Lung (tissue), 12 donors: ENCODE measurements around the gene MECP2. TPM values are rescaled to one million over a fixed set of nuclear protein-coding genes. Genes with fewer than 3 reads are reported as not detected.

Experiments used
- ATAC-seq: fragments of 200-7000 bp; cut with Tn5 transposase; one replicate; pipeline ENCODE4 v1.9.1; 2020; ENCODE audit warnings: moderate number of reproducible peaks; ENCODE audit not compliant: insufficient read depth, low FRiP score
- DNase-seq, 3 donors: peaks; one replicate each; pipeline ENCODE4 v3.0.0-alpha.2; 2013 to 2017
- H3K27ac ChIP-seq, 2 donors: one replicate each; pipeline ENCODE4 v1.5.1; 2013; ENCODE audit warnings: mild to moderate bottlenecking in 2 of 2, moderate library complexity in 2 of 2, control low read depth in 1 of 2, inconsistent platforms in 1 of 2, low read depth in 1 of 2, low read length in 1 of 2
- H3K27me3 ChIP-seq, 3 donors: one replicate each; pipeline ENCODE4 v1.5.1; 2013; ENCODE audit warnings: low read length in 2 of 3; ENCODE audit not compliant: control insufficient read depth in 3 of 3, insufficient read depth in 3 of 3
- H3K36me3 ChIP-seq, 4 donors: one replicate each; pipeline ENCODE4 v1.5.1; 2013; ENCODE audit warnings: low read length in 4 of 4, mild to moderate bottlenecking in 1 of 4, moderate library complexity in 1 of 4; ENCODE audit not compliant: control insufficient read depth in 4 of 4, insufficient read depth in 4 of 4
- H3K4me1 ChIP-seq, 5 donors: one replicate each; pipeline ENCODE4 v1.5.1; 2013; ENCODE audit warnings: low read length in 5 of 5, mild to moderate bottlenecking in 2 of 5, moderate library complexity in 1 of 5; ENCODE audit not compliant: control insufficient read depth in 5 of 5, insufficient read depth in 5 of 5
- H3K4me3 ChIP-seq: one replicate; pipeline ENCODE4 v1.5.1; 2013; ENCODE audit warnings: mild to moderate bottlenecking, control low read depth, moderate library complexity
- H3K9ac ChIP-seq, 2 donors: one replicate each; pipeline ENCODE4 v1.5.1; 2013; ENCODE audit warnings: low read length in 2 of 2, control low read depth in 1 of 2; ENCODE audit not compliant: insufficient read depth in 1 of 2
- H3K9me3 ChIP-seq, 4 donors: one replicate each; pipeline ENCODE4 v1.5.1; 2013; ENCODE audit warnings: low read length in 3 of 4, mild to moderate bottlenecking in 1 of 4, moderate library complexity in 1 of 4; ENCODE audit not compliant: control insufficient read depth in 4 of 4, insufficient read depth in 3 of 4
- CTCF ChIP-seq: IDR thresholded peaks from 2 replicates; pipeline ENCODE4 v1.5.1; 2012; ENCODE audit warnings: mild to moderate bottlenecking; ENCODE audit errors: control extremely low read depth, extremely low read depth
- WGBS, 2 donors: extraction: QIAGEN DNeasy Blood & Tissue Kit; methylation state at CpG; one replicate each; pipeline ENCODE4 v1.1.7; 2013; 5-methylcytosine and 5-hydroxymethylcytosine counted together
- polyA plus RNA-seq, 2 donors: library from polyadenylated mRNA; stranded (reverse); fragments of 200-250 nt; gene quantifications; one replicate each; pipeline ENCODE4 v1.2.1, GENCODE V29; 2013
- total RNA-seq, 2 donors: library from RNA; depleted of rRNA in 1 of 2; stranded (reverse); fragments of >200 nt in 1 of 2; gene quantifications; one replicate each; pipeline ENCODE4 v1.2.1, GENCODE V29; 2014 to 2021
- donor health status: control.
- donor health status: control.
- donor health status: Bipolar disorder and iron deficiency.
- donor health status: healthy.
- donor health status: DM: yes; HTN: yes; CAD: no.

Gene MECP2
- total and polyA plus RNA-seq, 4 donors: 20.4 to 62.9 (median 38.9) TPM

- no peaks in the 10 kb centered on the region for H3K4me1 ChIP-seq
- H3K4me3 ChIP-seq: no peak overlapping the region
- peaks cover 0 to 3% (median 2%) of the 10 kb centered on the region in 3 donors for H3K27me3 ChIP-seq
- peaks cover 0 to 21% (median 9%) of the 10 kb centered on the region in 4 donors for H3K36me3 ChIP-seq
- no peaks in the 10 kb centered on the region for H3K9me3 ChIP-seq
- no peak for ATAC-seq
- 91 to 92% methylated on average over 25 to 29 of the region's 29 CpGs for WGBS, 2 donors
- H3K9ac ChIP-seq: no peak overlapping the region
- no peak for TF ChIP-seq CTCF
- no peak for DNase-seq
- H3K27ac ChIP-seq: no peak overlapping the region
These were observed 66.7 kb downstream of the MECP2 start for GRCh38 chrX:154030715-154031305.

GRCh38 chrX:154030266-154030665 is 67.3 kb downstream of the MECP2 start:
- Histone ChIP-seq H3K27me3 (peaks cover 0 to 3% (median 2%) of the 10 kb centered on the region in 3 donors), H3K9me3 (no peaks in the 10 kb centered on the region), H3K4me1 (no peaks in the 10 kb centered on the region), H3K27ac (no peak overlapping the region), H3K9ac (no peak overlapping the region), H3K36me3 (peaks cover 0 to 21% (median 9%) of the 10 kb centered on the region in 4 donors), H3K4me3 (no peak overlapping the region)
- TF ChIP-seq CTCF: no peak
- 84 to 99% methylated on average over 12 to 20 of the region's 20 CpGs for WGBS, 2 donors
- DNase-seq (no peak), ATAC-seq (no peak)

GRCh38 chrX:154029439-154029838 is 68.1 kb downstream of the MECP2 start:
- TF ChIP-seq CTCF: no peak
- no peak overlapping the region for H3K9ac ChIP-seq
- H3K4me3 ChIP-seq: no peak overlapping the region
- H3K36me3 ChIP-seq: peaks cover 0 to 21% (median 9%) of the 10 kb centered on the region in 4 donors
- H3K9me3 ChIP-seq: no peaks in the 10 kb centered on the region
- ATAC-seq: no peak
- H3K27ac ChIP-seq: no peak overlapping the region
- no peak for DNase-seq
- WGBS, 2 donors: 83 to 97% methylated on average over 6 to 8 of the region's 8 CpGs
- H3K4me1 ChIP-seq: no peaks in the 10 kb centered on the region
- peaks cover 0 to 3% (median 2%) of the 10 kb centered on the region in 3 donors for H3K27me3 ChIP-seq
